Parathyroid adenoma (tissue), 2 donors: ENCODE measurements around the gene SASH1.

ENCODE experiments used
- H2AFZ ChIP-seq: fragments of 300-600 bp; sonication (generic); one replicate; pipeline ENCODE4 v1.7.0; 2017; ENCODE audit warnings: antibody characterized with exemption, mild to moderate bottlenecking
- H3K27ac ChIP-seq: fragments of 300-600 bp; sonication (generic); one replicate; pipeline ENCODE4 v1.7.0; 2017
- H3K27me3 ChIP-seq: fragments of 300-600 bp; sonication (generic); one replicate; pipeline ENCODE4 v1.7.0; 2017; ENCODE audit warnings: low read length; ENCODE audit not compliant: control insufficient read depth, insufficient read depth
- H3K36me3 ChIP-seq: fragments of 300-600 bp; sonication (generic); one replicate; pipeline ENCODE4 v1.7.0; 2017; ENCODE audit warnings: low read length; ENCODE audit not compliant: control insufficient read depth, insufficient read depth
- H3K4me1 ChIP-seq: fragments of 300-600 bp; sonication (generic); one replicate; pipeline ENCODE4 v1.7.0; 2017; ENCODE audit warnings: control low read depth
- H3K4me2 ChIP-seq: fragments of 300-600 bp; sonication (generic); one replicate; pipeline ENCODE4 v1.7.0; 2017; ENCODE audit warnings: low read length
- H3K4me3 ChIP-seq: fragments of 300-600 bp; sonication (generic); one replicate; pipeline ENCODE4 v1.7.0; 2017; ENCODE audit warnings: low read depth, low read length
- H3K79me2 ChIP-seq: fragments of 300-600 bp; sonication (generic); one replicate; pipeline ENCODE4 v1.7.0; 2017; ENCODE audit warnings: control low read depth
- H3K9ac ChIP-seq: fragments of 300-600 bp; sonication (generic); one replicate; pipeline ENCODE4 v1.7.0; 2017; ENCODE audit warnings: mild to moderate bottlenecking
- H3K9me3 ChIP-seq: fragments of 300-600 bp; sonication (generic); one replicate; pipeline ENCODE4 v1.7.0; 2017; ENCODE audit warnings: low read length; ENCODE audit not compliant: control insufficient read depth
- TF ChIP-seq, protein P1 (sequence below): fragments of 300-600 bp; sonication (generic); IDR thresholded peaks from one replicate; pipeline ENCODE4 v1.7.0; 2017; ENCODE audit warnings: antibody characterized with exemption, mild to moderate bottlenecking
- donor health status: primary hyperparathyroidism.

SASH1 gene

GRCh38 chr6:148565321-148565926 lies 222.8 kb downstream of the SASH1 start:
- Histone ChIP-seq H3K27me3 (no peaks in the 10 kb centered on the region), H3K36me3 (no peaks in the 10 kb centered on the region), H2AFZ (peak overlapping the region; percentile 67), H3K9me3 (no peaks in the 10 kb centered on the region), H3K79me2 (no peaks in the 10 kb centered on the region), H3K4me2 (no peak overlapping the region), H3K9ac (no peak overlapping the region), H3K4me1 (peaks cover 5% of the 10 kb centered on the region), H3K27ac (peak overlapping the region; percentile 17), H3K4me3 (no peak overlapping the region)
- TF ChIP-seq, protein P1, sequence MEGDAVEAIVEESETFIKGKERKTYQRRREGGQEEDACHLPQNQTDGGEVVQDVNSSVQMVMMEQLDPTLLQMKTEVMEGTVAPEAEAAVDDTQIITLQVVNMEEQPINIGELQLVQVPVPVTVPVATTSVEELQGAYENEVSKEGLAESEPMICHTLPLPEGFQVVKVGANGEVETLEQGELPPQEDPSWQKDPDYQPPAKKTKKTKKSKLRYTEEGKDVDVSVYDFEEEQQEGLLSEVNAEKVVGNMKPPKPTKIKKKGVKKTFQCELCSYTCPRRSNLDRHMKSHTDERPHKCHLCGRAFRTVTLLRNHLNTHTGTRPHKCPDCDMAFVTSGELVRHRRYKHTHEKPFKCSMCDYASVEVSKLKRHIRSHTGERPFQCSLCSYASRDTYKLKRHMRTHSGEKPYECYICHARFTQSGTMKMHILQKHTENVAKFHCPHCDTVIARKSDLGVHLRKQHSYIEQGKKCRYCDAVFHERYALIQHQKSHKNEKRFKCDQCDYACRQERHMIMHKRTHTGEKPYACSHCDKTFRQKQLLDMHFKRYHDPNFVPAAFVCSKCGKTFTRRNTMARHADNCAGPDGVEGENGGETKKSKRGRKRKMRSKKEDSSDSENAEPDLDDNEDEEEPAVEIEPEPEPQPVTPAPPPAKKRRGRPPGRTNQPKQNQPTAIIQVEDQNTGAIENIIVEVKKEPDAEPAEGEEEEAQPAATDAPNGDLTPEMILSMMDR = no peak

- no peaks in the 10 kb centered on the region for H3K79me2 ChIP-seq
- H3K4me2 ChIP-seq = no peak overlapping the region
- no peaks in the 10 kb centered on the region for H3K36me3 ChIP-seq
- no peaks in the 10 kb centered on the region for H3K9me3 ChIP-seq
- no peak overlapping the region for H2AFZ ChIP-seq
- TF ChIP-seq, protein P1 = no peak
- peaks cover 5% of the 10 kb centered on the region for H3K4me1 ChIP-seq
- H3K27me3 ChIP-seq = no peaks in the 10 kb centered on the region
- H3K27ac ChIP-seq = no peak overlapping the region
- no peak overlapping the region for H3K9ac ChIP-seq
- H3K4me3 ChIP-seq = no peak overlapping the region
Observed at GRCh38 chr6:148565930-148566663, 223.5 kb downstream of the SASH1 start.

DNA sequence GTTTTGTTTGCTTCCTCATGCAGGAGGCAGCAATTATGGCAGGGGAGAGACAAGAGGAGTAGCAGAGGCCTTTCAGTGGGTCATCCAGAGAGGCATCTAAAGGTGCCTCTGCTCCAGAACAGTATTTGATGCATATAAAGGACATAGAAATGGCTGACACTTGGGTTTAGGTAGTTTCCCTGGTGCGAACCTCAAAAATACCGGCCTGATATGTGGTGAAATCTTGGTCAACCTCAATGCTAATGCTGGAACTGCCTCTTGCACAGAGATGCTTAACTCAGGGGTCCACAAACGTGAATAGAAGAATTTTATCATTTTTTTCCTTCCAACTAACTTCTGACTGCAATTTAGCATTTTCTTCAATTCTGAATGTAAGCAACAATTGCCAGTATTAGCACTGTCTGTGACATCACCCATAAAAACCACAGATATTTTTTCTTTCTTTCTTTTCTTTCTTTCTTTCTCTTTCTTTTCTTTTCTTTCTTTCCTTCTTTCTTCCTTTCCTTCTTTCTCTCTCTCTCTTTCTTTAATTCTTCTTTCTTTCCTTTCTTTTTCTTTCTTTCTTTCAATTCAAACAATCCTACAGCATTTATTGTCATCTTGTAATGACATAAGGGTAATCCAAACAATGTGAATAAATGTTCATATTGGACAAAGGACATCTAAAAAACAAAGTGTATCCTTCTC lies 224.2 kb downstream of the SASH1 start:
- H3K79me2 ChIP-seq = no peaks in the 10 kb centered on the region
- no peak overlapping the region for H3K9ac ChIP-seq
- no peaks in the 10 kb centered on the region for H3K27me3 ChIP-seq
- H2AFZ ChIP-seq = no peak overlapping the region
- H3K4me2 ChIP-seq = no peak overlapping the region
- H3K4me1 ChIP-seq = peaks cover 5% of the 10 kb centered on the region
- TF ChIP-seq, protein P1 = no peak
- H3K36me3 ChIP-seq = no peaks in the 10 kb centered on the region
- H3K4me3 ChIP-seq = no peak overlapping the region
- H3K27ac ChIP-seq = no peak overlapping the region
- no peaks in the 10 kb centered on the region for H3K9me3 ChIP-seq

DNA sequence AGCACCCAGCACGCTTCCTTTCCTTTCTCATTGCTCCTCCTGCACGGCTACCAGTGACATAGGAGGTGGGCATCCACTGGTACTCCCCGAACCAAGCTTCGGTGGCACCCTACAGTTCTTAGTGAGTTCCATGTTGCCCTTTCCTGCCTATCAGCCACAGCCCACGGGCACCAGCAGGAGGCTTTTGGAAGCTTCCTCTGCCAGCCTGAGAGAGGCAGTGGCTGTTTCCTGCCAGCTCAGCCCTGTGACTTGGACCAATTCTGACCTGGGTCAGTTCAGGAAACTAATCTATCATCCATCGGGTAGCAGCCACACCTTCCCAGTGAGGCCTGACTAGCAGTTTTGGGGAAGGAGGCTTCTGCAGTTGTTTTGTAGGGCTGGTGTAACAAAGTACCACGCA lies 227.8 kb downstream of the SASH1 start:
- no peaks in the 10 kb centered on the region for H3K36me3 ChIP-seq
- H3K27me3 ChIP-seq = no peaks in the 10 kb centered on the region
- H3K27ac ChIP-seq = no peak overlapping the region
- H3K79me2 ChIP-seq = no peaks in the 10 kb centered on the region
- no peak overlapping the region for H3K4me3 ChIP-seq
- TF ChIP-seq, protein P1 = no peak
- H3K9ac ChIP-seq = no peak overlapping the region
- peaks cover 2% of the 10 kb centered on the region for H3K4me1 ChIP-seq
- H3K4me2 ChIP-seq = no peak overlapping the region
- H2AFZ ChIP-seq = no peak overlapping the region
- no peaks in the 10 kb centered on the region for H3K9me3 ChIP-seq
